HUES6 (cell line): ENCODE results near the gene RABIF.
"Not testable (repeated sequence)": the region's sequence is repeated elsewhere in the genome, so short reads cannot be mapped to it uniquely, and the experiment has no call there.

ENCODE experiments used
- H3K27ac ChIP-seq: 2 replicates; pipeline ENCODE4 v1.7.0; 2013; ENCODE audit warnings: low read depth, mild to moderate bottlenecking, low read length, inconsistent platforms
- H3K27me3 ChIP-seq: 2 replicates; pipeline ENCODE4 v1.6.1; 2013; ENCODE audit warnings: low read length; ENCODE audit not compliant: control insufficient read depth, insufficient read depth
- H3K36me3 ChIP-seq: 2 replicates; pipeline ENCODE4 v1.6.1; 2013; ENCODE audit warnings: low read length; ENCODE audit not compliant: control insufficient read depth, insufficient read depth
- H3K4me1 ChIP-seq: 2 replicates; pipeline ENCODE4 v1.6.1; 2013; ENCODE audit warnings: low read length; ENCODE audit not compliant: control insufficient read depth, insufficient read depth
- H3K4me3 ChIP-seq: 2 replicates; pipeline ENCODE4 v1.5.1; 2013; ENCODE audit warnings: low read depth, low read length
- H3K9ac ChIP-seq: one replicate; pipeline ENCODE4 v1.6.1; 2013; ENCODE audit warnings: mild to moderate bottlenecking, low read length
- H3K9me3 ChIP-seq: 2 replicates; pipeline ENCODE4 v1.6.1; 2013; ENCODE audit warnings: low read depth, low read length; ENCODE audit not compliant: control insufficient read depth, insufficient read depth

The RABIF gene

DNA sequence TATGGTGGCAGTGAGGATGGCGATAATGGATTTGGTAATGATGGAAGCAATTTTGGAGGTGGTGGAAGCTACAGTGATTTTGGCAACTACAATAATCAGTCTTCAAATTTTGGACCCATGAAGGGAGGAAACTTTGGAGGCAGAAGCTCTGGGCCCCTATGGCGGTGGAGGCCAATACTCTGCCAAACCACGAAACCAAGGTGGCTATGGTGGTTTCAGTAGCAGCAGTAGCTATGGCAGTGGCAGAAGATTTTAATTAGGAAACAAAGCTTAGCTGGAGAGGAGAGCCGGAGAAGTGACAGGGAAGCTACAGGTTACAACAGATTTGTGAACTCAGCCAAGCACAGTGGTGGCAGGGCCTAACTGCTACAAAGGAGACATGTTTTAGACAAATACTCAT, 23.5 kb upstream of the RABIF start:
- H3K36me3 ChIP-seq = peaks cover 85% of the 10 kb centered on the region
- not testable (repeated sequence) for H3K4me1 ChIP-seq, H3K4me3 ChIP-seq, H3K9me3 ChIP-seq, H3K9ac ChIP-seq, H3K27ac ChIP-seq, H3K27me3 ChIP-seq

DNA sequence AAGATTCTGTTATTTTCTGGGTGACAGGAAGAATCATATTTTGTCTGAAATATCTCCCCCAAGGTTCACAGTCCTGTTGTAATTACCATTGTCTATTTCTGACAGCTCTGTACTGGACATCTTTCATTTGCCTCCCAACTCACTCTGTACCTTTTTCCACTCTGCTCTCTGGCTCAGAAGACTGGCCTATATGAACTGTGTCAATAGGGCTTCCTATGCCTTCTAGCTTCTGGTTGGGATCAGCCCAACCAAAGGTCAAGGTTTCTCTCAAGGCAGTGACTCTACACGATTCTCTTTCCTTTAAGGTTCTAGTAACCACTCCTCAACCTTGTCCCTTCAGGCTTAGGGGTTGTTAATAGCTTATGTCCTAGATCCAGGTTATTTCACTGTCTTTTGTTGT, 20.5 kb upstream of the RABIF start:
- no peaks in the 10 kb centered on the region for H3K9me3 ChIP-seq
- no peak overlapping the region for H3K9ac ChIP-seq
- no peaks in the 10 kb centered on the region for H3K27me3 ChIP-seq
- H3K36me3 ChIP-seq = peaks cover 68% of the 10 kb centered on the region
- H3K4me3 ChIP-seq = no peak overlapping the region
- no peak overlapping the region for H3K27ac ChIP-seq
- H3K4me1 ChIP-seq = no peaks in the 10 kb centered on the region

DNA sequence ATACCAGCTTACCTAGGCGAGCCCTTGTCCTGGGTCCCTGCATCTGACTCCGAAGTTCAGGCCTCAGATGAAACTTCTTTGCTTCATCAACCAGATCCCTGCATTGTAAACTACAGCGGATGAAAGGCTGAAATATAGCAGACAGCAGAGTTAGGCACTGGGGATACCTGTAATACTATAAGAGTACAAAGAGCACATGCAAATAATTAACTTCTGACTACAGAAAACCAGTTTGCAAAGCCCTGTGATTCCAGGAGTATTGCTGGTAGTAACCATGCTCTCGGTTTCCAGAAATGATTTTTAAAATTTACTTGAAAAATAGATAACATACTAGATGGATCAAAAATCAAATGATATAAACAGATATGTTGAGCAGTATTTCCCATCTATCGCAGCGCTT, 20.0 kb upstream of the RABIF start:
- Histone ChIP-seq H3K36me3 (peaks cover 63% of the 10 kb centered on the region), H3K4me3 (no peak overlapping the region), H3K9ac (no peak overlapping the region), H3K27ac (no peak overlapping the region), H3K27me3 (no peaks in the 10 kb centered on the region), H3K4me1 (no peaks in the 10 kb centered on the region), H3K9me3 (no peaks in the 10 kb centered on the region)

DNA sequence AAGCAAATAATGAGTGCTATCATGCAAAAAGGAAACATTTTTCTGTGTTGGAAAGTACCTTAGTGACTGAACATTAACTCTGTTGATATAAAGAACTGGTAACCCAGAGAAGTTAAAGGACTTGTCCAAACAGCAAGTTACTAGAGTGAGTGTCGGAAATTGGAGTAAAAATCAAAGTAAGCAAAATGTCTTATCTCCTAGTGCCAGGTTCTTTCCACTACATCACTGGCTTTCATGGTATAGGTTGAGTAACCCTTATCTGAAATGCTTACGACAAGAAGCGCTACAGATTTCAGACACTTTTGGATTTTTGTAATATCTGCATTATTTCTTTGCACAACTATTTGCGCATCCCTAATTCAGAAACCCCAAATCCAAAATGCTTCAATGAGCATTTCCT, 16.4 kb upstream of the RABIF start:
- Histone ChIP-seq H3K9ac (no peak overlapping the region), H3K36me3 (peaks cover 47% of the 10 kb centered on the region), H3K4me1 (no peaks in the 10 kb centered on the region), H3K27ac (no peak overlapping the region), H3K9me3 (no peaks in the 10 kb centered on the region), H3K4me3 (no peak overlapping the region), H3K27me3 (no peaks in the 10 kb centered on the region)

DNA sequence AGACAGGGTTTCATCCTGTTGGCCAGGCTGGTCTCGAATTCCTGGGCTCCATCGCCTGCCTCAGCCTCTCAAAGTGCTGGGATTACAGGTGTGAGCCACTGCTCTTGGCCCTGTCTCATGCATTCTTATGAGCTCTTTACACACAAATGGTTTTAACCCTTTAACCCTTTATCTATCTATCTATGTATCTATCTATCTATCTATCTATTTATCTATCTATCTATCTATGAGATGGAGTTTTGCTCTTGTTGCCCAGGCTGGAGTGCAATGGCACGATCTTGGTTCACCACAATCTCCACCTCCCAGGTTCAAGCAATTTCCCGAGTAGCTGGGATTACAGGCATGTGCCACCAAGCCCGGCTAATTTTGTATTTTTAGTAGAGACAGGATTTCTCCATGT, 14.9 kb upstream of the RABIF start:
- not testable (repeated sequence) for H3K4me3 ChIP-seq, H3K27ac ChIP-seq, H3K9me3 ChIP-seq, H3K9ac ChIP-seq, H3K4me1 ChIP-seq, H3K27me3 ChIP-seq
- peaks cover 35% of the 10 kb centered on the region for H3K36me3 ChIP-seq

DNA sequence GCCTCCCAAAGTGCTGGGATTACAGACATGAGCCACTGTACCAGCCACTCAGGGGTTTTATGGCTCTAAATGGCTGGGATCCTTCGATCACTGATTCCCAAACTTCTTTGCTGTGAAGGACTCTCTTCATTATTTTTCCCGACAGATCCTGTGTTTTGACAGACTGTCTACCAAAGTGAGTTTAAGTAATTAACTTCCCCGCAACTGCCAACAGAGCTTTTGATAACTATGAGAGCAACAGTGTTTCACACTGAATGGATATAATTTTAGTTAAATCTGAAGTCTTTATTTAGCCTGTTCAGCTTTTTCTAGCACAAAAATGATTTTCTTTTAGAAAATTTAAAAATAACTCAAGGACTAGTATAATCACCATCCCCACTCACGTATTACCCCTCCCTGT, 12.6 kb upstream of the RABIF start:
- H3K9ac ChIP-seq = no peak overlapping the region
- H3K9me3 ChIP-seq = no peaks in the 10 kb centered on the region
- H3K27me3 ChIP-seq = no peaks in the 10 kb centered on the region
- H3K27ac ChIP-seq = no peak overlapping the region
- H3K4me1 ChIP-seq = no peaks in the 10 kb centered on the region
- no peak overlapping the region for H3K4me3 ChIP-seq
- peaks cover 35% of the 10 kb centered on the region for H3K36me3 ChIP-seq

DNA sequence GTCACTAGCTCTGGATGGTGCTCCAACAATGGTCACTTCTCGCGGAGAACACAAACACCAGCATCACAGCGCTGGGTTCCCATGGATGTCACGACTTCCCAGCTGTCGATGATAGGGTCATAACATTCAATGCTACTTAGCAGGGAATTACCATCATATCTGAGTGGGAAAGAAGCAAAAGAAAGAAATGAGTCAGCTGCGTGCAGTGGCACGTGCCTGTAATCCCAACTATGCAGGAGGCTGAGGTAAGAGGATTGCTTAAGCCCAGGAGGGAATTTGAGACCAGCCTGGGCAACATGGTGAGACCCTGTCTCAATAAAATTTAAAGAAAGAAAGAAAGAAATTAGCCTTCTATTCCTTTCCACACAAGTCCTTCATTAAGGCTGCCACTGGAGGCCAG, 3.6 kb upstream of the RABIF start:
- Histone ChIP-seq H3K27ac (no peak overlapping the region), H3K4me1 (0 out of 2 replicates have a peak, but pooled peaks cover 7% of the 10 kb centered on the region), H3K27me3 (no peaks in the 10 kb centered on the region), H3K9ac (no peak overlapping the region), H3K4me3 (no peak overlapping the region), H3K36me3 (peaks cover 61% of the 10 kb centered on the region), H3K9me3 (no peaks in the 10 kb centered on the region)

DNA sequence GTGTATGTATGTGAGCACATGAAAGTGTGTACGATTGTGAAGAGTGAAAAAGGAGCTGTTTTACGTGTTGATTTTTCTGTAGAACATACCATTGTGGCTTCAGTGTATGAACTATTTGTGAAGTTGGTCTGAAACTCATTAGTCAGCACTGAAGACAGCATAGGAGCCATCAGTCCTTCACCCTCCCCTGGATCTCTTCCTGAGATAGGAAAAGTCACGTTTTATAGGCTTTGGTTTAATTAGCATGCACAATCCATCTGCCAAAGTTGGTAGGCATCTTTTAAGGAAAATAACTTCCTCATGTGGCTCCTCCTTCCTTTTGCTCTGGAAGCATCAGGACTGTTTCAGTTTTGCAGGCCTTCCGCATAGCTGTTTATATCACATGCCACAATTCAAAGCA, 1.4 kb upstream of the RABIF start:
- Histone ChIP-seq H3K4me1 (peaks cover 13% of the 10 kb centered on the region), H3K9ac (no peak overlapping the region), H3K4me3 (no peak overlapping the region), H3K9me3 (no peaks in the 10 kb centered on the region), H3K36me3 (peaks cover 43% of the 10 kb centered on the region), H3K27me3 (no peaks in the 10 kb centered on the region), H3K27ac (no peak overlapping the region)

DNA sequence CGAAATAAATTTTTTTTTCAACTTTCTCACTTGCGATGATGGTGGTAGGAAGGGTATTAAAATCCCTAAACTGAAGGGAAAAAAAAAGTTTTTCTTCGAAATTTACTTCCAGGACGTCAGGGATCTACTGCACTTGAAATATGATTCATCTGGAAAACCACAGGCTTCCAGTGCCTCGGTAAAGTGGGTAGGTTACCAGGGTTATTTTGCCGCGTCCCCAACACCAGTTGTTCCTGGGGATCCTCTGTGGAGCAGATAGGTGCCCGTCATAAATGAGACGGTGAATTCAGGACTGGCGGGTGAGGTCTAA, 773 bp downstream of the RABIF start:
- peak overlapping the region; percentile 96 for H3K4me3 ChIP-seq
- H3K27me3 ChIP-seq = no peaks in the 10 kb centered on the region
- peak overlapping the region; percentile 65; the same call in 1 of the 2 replicates for H3K27ac ChIP-seq
- peak overlapping the region; percentile 78 for H3K9ac ChIP-seq
- peaks cover 21% of the 10 kb centered on the region for H3K36me3 ChIP-seq
- H3K4me1 ChIP-seq = peaks cover 17% of the 10 kb centered on the region
- H3K9me3 ChIP-seq = no peaks in the 10 kb centered on the region

DNA sequence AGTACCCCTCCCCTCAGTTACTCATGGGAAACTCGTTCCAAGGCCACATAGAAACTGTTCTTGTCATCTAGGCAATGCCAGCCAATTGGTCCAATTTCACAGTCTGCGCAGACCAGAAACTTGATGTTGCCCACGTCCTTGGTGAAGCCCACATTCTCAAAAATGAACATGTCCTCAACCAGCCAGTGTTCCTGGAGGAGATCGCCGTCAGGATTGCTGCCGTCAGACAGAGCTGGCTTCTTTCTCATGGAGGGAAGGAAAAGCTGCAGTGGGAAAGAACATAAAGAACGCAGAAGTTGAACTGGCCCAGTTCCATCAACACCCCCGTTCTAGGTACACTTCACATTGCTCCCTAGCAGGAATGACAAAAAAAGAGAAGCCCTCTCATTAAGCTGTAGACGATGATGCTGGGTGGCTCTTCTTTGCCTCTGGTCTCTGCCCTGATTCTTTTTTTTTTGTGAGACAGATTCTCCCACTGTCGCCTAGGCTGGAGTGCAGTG, 7.9 kb downstream of the RABIF start:
- Histone ChIP-seq H3K27ac (no peak overlapping the region), H3K36me3 (peaks cover 21% of the 10 kb centered on the region)

DNA sequence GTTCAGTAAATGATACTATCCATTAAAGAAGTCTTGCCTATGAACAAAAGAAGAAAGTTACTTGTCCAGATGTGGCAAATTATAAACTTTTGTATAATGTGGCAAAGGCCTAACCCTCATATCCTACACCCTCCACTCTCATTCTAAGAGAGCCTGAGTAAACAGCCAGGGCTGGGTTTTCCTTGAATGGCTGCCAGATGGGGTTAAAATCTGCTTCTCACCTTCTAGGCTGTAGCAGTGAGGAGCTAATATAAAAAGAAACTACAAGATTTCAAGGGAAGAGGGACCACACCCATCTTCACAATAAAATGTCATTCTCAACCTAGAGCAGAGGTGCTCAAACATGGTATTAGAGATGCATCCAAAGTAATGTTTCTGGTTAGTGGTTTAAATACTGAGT, 8.9 kb downstream of the RABIF start:
- Histone ChIP-seq H3K27me3 (no peaks in the 10 kb centered on the region), H3K36me3 (peaks cover 21% of the 10 kb centered on the region), H3K4me3 (no peak overlapping the region), H3K4me1 (peaks cover under 1% of the 10 kb centered on the region; the same call in 1 of the 2 replicates), H3K9ac (no peak overlapping the region), H3K9me3 (no peaks in the 10 kb centered on the region), H3K27ac (no peak overlapping the region)

More for the DNA sequence above, 7.9 kb downstream of the RABIF start:
- H3K4me1 ChIP-seq = peaks cover 10% of the 10 kb centered on the region
- no peak overlapping the region for H3K4me3 ChIP-seq
- no peaks in the 10 kb centered on the region for H3K27me3 ChIP-seq
- no peak overlapping the region for H3K9ac ChIP-seq
- no peaks in the 10 kb centered on the region for H3K9me3 ChIP-seq

DNA sequence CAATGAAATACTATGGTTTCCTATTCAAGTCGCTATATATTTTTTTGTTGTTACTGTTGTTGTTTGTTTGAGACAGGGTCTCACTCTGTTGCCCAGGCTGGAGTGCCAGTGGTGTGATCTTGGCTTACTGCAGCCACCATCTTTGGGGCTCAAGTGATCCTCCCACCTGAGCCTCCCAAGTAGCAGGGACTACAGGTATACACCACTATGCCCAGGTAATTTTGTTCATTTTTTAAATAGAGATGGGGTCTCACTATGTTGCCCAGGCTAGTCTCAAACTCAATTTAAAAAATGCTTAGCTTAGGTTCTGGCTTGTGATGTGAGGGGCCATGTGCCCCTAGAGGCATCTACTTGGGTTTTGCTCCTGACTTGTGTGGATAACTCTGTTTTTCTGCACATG, 9.8 kb downstream of the RABIF start:
- H3K4me3 ChIP-seq = no peak overlapping the region
- H3K4me1 ChIP-seq = no peaks in the 10 kb centered on the region
- H3K9ac ChIP-seq = no peak overlapping the region
- H3K36me3 ChIP-seq = peaks cover 24% of the 10 kb centered on the region
- no peaks in the 10 kb centered on the region for H3K27me3 ChIP-seq
- no peaks in the 10 kb centered on the region for H3K9me3 ChIP-seq
- H3K27ac ChIP-seq = no peak overlapping the region
